Stimulated activated CD8-positive, alpha-beta memory T cell treated with anti-CD3 and anti-CD28 coated beads, Interleukin-12 subunit alpha, Interleukin-12 subunit beta, amount 100 ng/mL, for 1 hour (primary cell): ENCODE results near the gene MLPH.

Experiments
- DNase-seq: peaks from one replicate; pipeline ENCODE4 v3.0.0-alpha.2; 2020; ENCODE audit warnings: low read depth

The MLPH gene

GRCh38 chr2:237520290-237520689, 33.2 kb downstream of the MLPH start:
- DNase-seq, result no peak

GRCh38 chr2:237524631-237525030, 37.6 kb downstream of the MLPH start:
- no peak for DNase-seq

GRCh38 chr2:237525559-237526157, 38.6 kb downstream of the MLPH start:
- no peak for DNase-seq

- DNase-seq, result no peak
Measured at GRCh38 chr2:237527233-237527632, 40.2 kb downstream of the MLPH start.

GRCh38 chr2:237527766-237528165, 40.7 kb downstream of the MLPH start:
- no peak for DNase-seq

GRCh38 chr2:237529452-237530402, 42.7 kb downstream of the MLPH start:
- DNase-seq, result no peak

- no peak for DNase-seq
Measured at GRCh38 chr2:237530472-237531433, 43.7 kb downstream of the MLPH start.

- no peak for DNase-seq
Measured at GRCh38 chr2:237532160-237532559, 45.1 kb downstream of the MLPH start.

GRCh38 chr2:237533668-237534161, 46.7 kb downstream of the MLPH start:
- no peak for DNase-seq

- no peak for DNase-seq
Measured at GRCh38 chr2:237534380-237534779, 47.3 kb downstream of the MLPH start.

- no peak for DNase-seq
Measured at GRCh38 chr2:237535385-237536082, 48.5 kb downstream of the MLPH start.

GRCh38 chr2:237536083-237536415, 49.0 kb downstream of the MLPH start:
- no peak for DNase-seq

GRCh38 chr2:237536617-237537016, 49.6 kb downstream of the MLPH start:
- DNase-seq, result no peak

GRCh38 chr2:237538001-237538720, 51.1 kb downstream of the MLPH start:
- no peak for DNase-seq

- DNase-seq, result no peak
Measured at GRCh38 chr2:237538901-237539300, 51.9 kb downstream of the MLPH start.

GRCh38 chr2:237539681-237540080, 52.6 kb downstream of the MLPH start:
- no peak for DNase-seq

- no peak for DNase-seq
Measured at GRCh38 chr2:237540223-237540775, 53.2 kb downstream of the MLPH start.

GRCh38 chr2:237540823-237541222, 53.8 kb downstream of the MLPH start:
- DNase-seq, result no peak

- no peak for DNase-seq
Measured at GRCh38 chr2:237541243-237541642, 54.2 kb downstream of the MLPH start.

- DNase-seq, result no peak
Measured at GRCh38 chr2:237542001-237542704, 55.1 kb downstream of the MLPH start.
